H9 (cell line): ENCODE data around the gene PBX4. TPM values are rescaled to one million over a fixed set of nuclear protein-coding genes. Genes with fewer than 3 reads are reported as not detected.
A peak's percentile ranks its signal among the peaks of the same experiment; 100 is the strongest.

ENCODE experiments used
- DNase-seq: peaks from one replicate; pipeline ENCODE4 v3.0.0-alpha.2; 2017
- H2AFZ ChIP-seq: one replicate; pipeline ENCODE4 v1.6.1; 2013; ENCODE audit warnings: mild to moderate bottlenecking, low read length, control low read depth, moderate library complexity
- H2AK5ac ChIP-seq: 2 replicates; pipeline ENCODE4 v1.6.1; 2013; ENCODE audit warnings: low read length, control low read depth, mixed read lengths; ENCODE audit not compliant: insufficient read length
- H2BK120ac ChIP-seq: one replicate; pipeline ENCODE4 v1.6.1; 2013; ENCODE audit warnings: low read depth, mild to moderate bottlenecking, low read length, control low read depth, inconsistent platforms; ENCODE audit not compliant: poor library complexity, severe bottlenecking
- H2BK12ac ChIP-seq: 2 replicates; pipeline ENCODE4 v1.6.1; 2013; ENCODE audit warnings: low read length, control low read depth, mixed read lengths, low read depth; ENCODE audit not compliant: insufficient read length
- H2BK15ac ChIP-seq: 2 replicates; pipeline ENCODE4 v1.6.1; 2013; ENCODE audit warnings: low read depth, low read length, control low read depth
- H2BK20ac ChIP-seq: one replicate; pipeline ENCODE4 v1.6.1; 2013; ENCODE audit warnings: low read depth, mild to moderate bottlenecking, low read length, control low read depth, inconsistent platforms; ENCODE audit not compliant: poor library complexity, severe bottlenecking
- H2BK5ac ChIP-seq: 2 replicates; pipeline ENCODE4 v1.6.1; 2013; ENCODE audit warnings: low read length, control low read depth, mixed read lengths; ENCODE audit not compliant: insufficient read length
- H3K14ac ChIP-seq: 2 replicates; pipeline ENCODE4 v1.6.1; 2013; ENCODE audit warnings: low read length, control low read depth; ENCODE audit not compliant: insufficient read depth
- H3K18ac ChIP-seq: 2 replicates; pipeline ENCODE4 v1.6.1; 2013; ENCODE audit warnings: low read depth, mild to moderate bottlenecking, mixed read lengths, low read length, control low read depth; ENCODE audit not compliant: insufficient read length
- H3K23ac ChIP-seq: 2 replicates; pipeline ENCODE4 v1.6.1; 2013; ENCODE audit warnings: low read length, control low read depth, mixed read lengths, low read depth; ENCODE audit not compliant: insufficient read length
- H3K23me2 ChIP-seq: 2 replicates; pipeline ENCODE4 v1.6.1; 2013; ENCODE audit warnings: low read depth, mild to moderate bottlenecking, mixed read lengths, low read length, control low read depth; ENCODE audit not compliant: insufficient read length, poor library complexity, severe bottlenecking
- H3K27ac ChIP-seq: 2 replicates; pipeline ENCODE4 v1.5.1; 2013; ENCODE audit warnings: low read length, control low read depth, mixed read lengths, low read depth; ENCODE audit not compliant: insufficient read length
- H3K27me3 ChIP-seq: 2 replicates; pipeline ENCODE4 v1.6.1; 2013; ENCODE audit warnings: low read length, control low read depth, inconsistent platforms; ENCODE audit not compliant: insufficient read depth
- H3K4ac ChIP-seq: 2 replicates; pipeline ENCODE4 v1.6.1; 2013; ENCODE audit warnings: low read depth, mild to moderate bottlenecking, control low read depth, inconsistent platforms, low read length, moderate library complexity
- H3K4me1 ChIP-seq: 2 replicates; pipeline ENCODE4 v1.6.1; 2013; ENCODE audit warnings: low read length, control low read depth, inconsistent platforms; ENCODE audit not compliant: insufficient read depth
- H3K4me2 ChIP-seq: 2 replicates; pipeline ENCODE4 v1.6.1; 2013; ENCODE audit warnings: low read length, control low read depth, mixed read lengths; ENCODE audit not compliant: insufficient read length, insufficient read depth
- H3K56ac ChIP-seq: 2 replicates; pipeline ENCODE4 v1.6.1; 2013; ENCODE audit warnings: low read depth, mild to moderate bottlenecking, mixed read lengths, low read length, control low read depth; ENCODE audit not compliant: insufficient read length
- H3K79me1 ChIP-seq: 2 replicates; pipeline ENCODE4 v1.6.1; 2013; ENCODE audit warnings: low read depth, mild to moderate bottlenecking, moderate library complexity, low read length, control low read depth, inconsistent platforms; ENCODE audit not compliant: insufficient read depth, poor library complexity, severe bottlenecking
- H3K79me2 ChIP-seq: 2 replicates; pipeline ENCODE4 v1.6.1; 2013; ENCODE audit warnings: low read length, control low read depth, inconsistent platforms; ENCODE audit not compliant: insufficient read depth
- H3K9ac ChIP-seq: 2 replicates; pipeline ENCODE4 v1.6.1; 2013; ENCODE audit warnings: low read length, control low read depth, mixed read lengths; ENCODE audit not compliant: insufficient read length; ENCODE audit errors: extremely low read depth
- H3K9me3 ChIP-seq: one replicate; pipeline ENCODE4 v1.6.1; 2013; ENCODE audit warnings: low read depth, low read length, inconsistent platforms; ENCODE audit not compliant: control insufficient read depth
- H3T11ph ChIP-seq: one replicate; pipeline ENCODE4 v1.6.1; 2013; ENCODE audit warnings: mild to moderate bottlenecking, low read length, control low read depth, inconsistent platforms
- H4K20me1 ChIP-seq: one replicate; pipeline ENCODE4 v1.6.1; 2013; ENCODE audit not compliant: control insufficient read depth, insufficient read length, insufficient read depth
- H4K5ac ChIP-seq: 2 replicates; pipeline ENCODE4 v1.6.1; 2013; ENCODE audit warnings: low read depth, mild to moderate bottlenecking, mixed read lengths, low read length, control low read depth; ENCODE audit not compliant: insufficient read length
- H4K8ac ChIP-seq: replicated peaks from 2 replicates; pipeline ENCODE4 v1.6.1; 2013; ENCODE audit warnings: low read length, control low read depth, mixed read lengths, low read depth; ENCODE audit not compliant: insufficient read length
- H4K91ac ChIP-seq: 2 replicates; pipeline ENCODE4 v1.6.1; 2013; ENCODE audit warnings: low read depth, mild to moderate bottlenecking, moderate library complexity, mixed read lengths, low read length, control low read depth; ENCODE audit not compliant: insufficient read length
- H3K27ac Mint-ChIP-seq, 3 experiments: 2 replicates in 2 of 3; 3 replicates in 1 of 3; pipeline ENCODE4 v1.8.0; 2020 to 2021; ENCODE audit warnings: mixed read lengths in 3 of 3, mild to moderate bottlenecking in 1 of 3, moderate library complexity in 1 of 3
- H3K27me3 Mint-ChIP-seq: 2 replicates; pipeline ENCODE4 v1.8.0; 2021; ENCODE audit warnings: low read depth, mild to moderate bottlenecking, moderate library complexity, mixed read lengths
- H3K36me3 Mint-ChIP-seq, 3 experiments: 2 replicates in 2 of 3; 3 replicates in 1 of 3; pipeline ENCODE4 v1.8.0; 2020 to 2021; ENCODE audit warnings: low read depth in 3 of 3, mixed read lengths in 3 of 3; ENCODE audit not compliant: insufficient read depth in 1 of 3
- H3K4me1 Mint-ChIP-seq, 2 experiments: 2 replicates each; pipeline ENCODE4 v1.8.0; 2020; ENCODE audit warnings: mixed read lengths in 2 of 2
- H3K4me3 Mint-ChIP-seq, 2 experiments: 2 replicates in 1 of 2; 3 replicates in 1 of 2; pipeline ENCODE4 v1.8.0; 2020 to 2021; ENCODE audit warnings: mild to moderate bottlenecking in 2 of 2, mixed read lengths in 2 of 2, moderate library complexity in 1 of 2
- H3K9me3 Mint-ChIP-seq, 2 experiments: 2 replicates in 1 of 2; 3 replicates in 1 of 2; pipeline ENCODE4 v1.8.0; 2020; ENCODE audit warnings: mild to moderate bottlenecking in 2 of 2, mixed read lengths in 2 of 2, moderate library complexity in 1 of 2
- CTCF ChIP-seq: fragments of 200-600 bp; sonication (generic); conservative IDR thresholded peaks from 3 replicates; pipeline ENCODE4 v1.8.0; 2021; ENCODE audit warnings: antibody characterized with exemption, mild to moderate bottlenecking
- WGBS: extraction: QIAGEN DNeasy Blood & Tissue Kit; methylation state at CpG from one replicate; pipeline ENCODE4 v1.1.7; 2013; ENCODE audit warnings: missing lambda C conversion rate, low lambda C conversion rate, mixed read lengths; ENCODE audit not compliant: insufficient read length; ENCODE audit errors: extremely low coverage; 5-methylcytosine and 5-hydroxymethylcytosine counted together
- total RNA-seq: library from RNA; stranded (reverse); gene quantifications from 2 replicates; pipeline ENCODE4 v1.2.1, GENCODE V29; 2021

PBX4 gene
- total RNA-seq, 1 experiment from 2014 or later, result 3.3 TPM

GRCh38 chr19:19514881-19515641, 103.4 kb downstream of the PBX4 start, which contains the start of gene TSSK6:
Gene TSSK6, minus strand, starts transcription at chr19:19515548. Its CDS starts 121 bp downstream, at chr19:19515427.
- Histone ChIP-seq H2BK20ac (no peak within 1 kb of the TSS), H3K27me3 (no peaks in the 10 kb centered on the region), H2BK5ac (no peak within 1 kb of the TSS), H3K9ac (peak within 1 kb of the TSS; percentile 85), H3K23ac (no peak within 1 kb of the TSS), H2BK120ac (no peak within 1 kb of the TSS), H4K5ac (no peak within 1 kb of the TSS), H3K27ac (no peak within 1 kb of the TSS), H2AFZ (peak within 1 kb of the TSS; percentile 63), H4K91ac (no peak within 1 kb of the TSS), H2BK12ac (no peak within 1 kb of the TSS), H4K8ac (no peak within 1 kb of the TSS), H3K79me2 (peaks cover 11% of the 10 kb centered on the region; the same call in 1 of the 2 replicates), H3K23me2 (peaks cover 5% of the 10 kb centered on the region), H2AK5ac (no peak within 1 kb of the TSS), H2BK15ac (no peak within 1 kb of the TSS), H3K14ac (peak within 1 kb of the TSS; percentile 69; the same call in 1 of the 2 replicates), H3K18ac (peak within 1 kb of the TSS; percentile 69), H3K9me3 (no peaks in the 10 kb centered on the region), H3K4ac (no peak within 1 kb of the TSS), H3K79me1 (peaks cover 3% of the 10 kb centered on the region), H3T11ph (no peak within 1 kb of the TSS), H3K56ac (no peak within 1 kb of the TSS), H4K20me1 (no peaks in the 10 kb centered on the region), H3K4me2 (peak within 1 kb of the TSS; percentile 85), H3K4me1 (no peaks in the 10 kb centered on the region)
- Mint-ChIP-seq H3K4me3 (peak within 1 kb of the TSS; percentile 91 to 94), H3K27me3 (peaks cover 4% of the 10 kb centered on the region; the same call in 1 of the 2 replicates), H3K27ac (peak within 1 kb of the TSS; percentile 87 to 96 (median 96)), H3K36me3 (peaks cover 4 to 22% (median 11%) of the 10 kb centered on the region in 3 experiments; a peak in 6 of 7 replicates), H3K4me1 (peaks cover 3 to 13% of the 10 kb centered on the region in 2 experiments), H3K9me3 (no peaks in the 10 kb centered on the region)
- no CpG with 5 or more reads among the region's 74 CpGs for WGBS
- no peak for TF ChIP-seq CTCF
- no peak for DNase-seq
